Measurements from ENCODE around the gene ITIH5.

ITIH5 gene

DNA sequence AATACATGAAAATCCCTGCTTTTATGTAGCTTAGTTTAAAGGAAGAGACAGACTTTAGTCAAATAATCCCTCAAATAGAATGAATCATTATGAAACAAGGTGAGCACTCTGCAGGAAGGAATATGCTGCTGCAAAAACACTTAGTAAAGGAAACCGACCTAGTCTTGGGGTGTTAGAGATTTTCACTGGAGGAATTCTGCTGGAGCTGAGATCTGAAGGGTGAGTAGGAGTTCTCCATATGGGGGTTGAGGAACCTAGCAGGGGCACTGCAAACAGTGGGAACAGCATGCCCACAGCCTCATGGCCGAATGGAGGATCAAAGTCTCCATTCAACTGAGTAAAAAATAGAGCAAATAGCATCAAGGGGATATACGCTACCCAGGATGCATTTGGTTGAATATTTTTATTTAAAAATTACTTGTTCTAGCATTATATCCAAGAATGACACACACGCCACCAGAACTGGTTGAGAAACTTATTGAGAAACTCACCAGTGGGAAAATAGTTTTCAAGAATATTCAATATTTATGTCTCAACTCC, 39.8 kb upstream of the ITIH5 start:
- DNase-seq (ENCODE audit: low read depth), result no peak
- TF ChIP-seq, protein P1, sequence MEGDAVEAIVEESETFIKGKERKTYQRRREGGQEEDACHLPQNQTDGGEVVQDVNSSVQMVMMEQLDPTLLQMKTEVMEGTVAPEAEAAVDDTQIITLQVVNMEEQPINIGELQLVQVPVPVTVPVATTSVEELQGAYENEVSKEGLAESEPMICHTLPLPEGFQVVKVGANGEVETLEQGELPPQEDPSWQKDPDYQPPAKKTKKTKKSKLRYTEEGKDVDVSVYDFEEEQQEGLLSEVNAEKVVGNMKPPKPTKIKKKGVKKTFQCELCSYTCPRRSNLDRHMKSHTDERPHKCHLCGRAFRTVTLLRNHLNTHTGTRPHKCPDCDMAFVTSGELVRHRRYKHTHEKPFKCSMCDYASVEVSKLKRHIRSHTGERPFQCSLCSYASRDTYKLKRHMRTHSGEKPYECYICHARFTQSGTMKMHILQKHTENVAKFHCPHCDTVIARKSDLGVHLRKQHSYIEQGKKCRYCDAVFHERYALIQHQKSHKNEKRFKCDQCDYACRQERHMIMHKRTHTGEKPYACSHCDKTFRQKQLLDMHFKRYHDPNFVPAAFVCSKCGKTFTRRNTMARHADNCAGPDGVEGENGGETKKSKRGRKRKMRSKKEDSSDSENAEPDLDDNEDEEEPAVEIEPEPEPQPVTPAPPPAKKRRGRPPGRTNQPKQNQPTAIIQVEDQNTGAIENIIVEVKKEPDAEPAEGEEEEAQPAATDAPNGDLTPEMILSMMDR (conservative IDR thresholded peaks at IDR 0.05; ENCODE audit: control insufficient read depth, insufficient read depth, low read depth, low read length), result no peak
- H3K4me3 ChIP-seq (ENCODE audit: control insufficient read depth, low read depth, low read length), result no peak overlapping the region

DNA sequence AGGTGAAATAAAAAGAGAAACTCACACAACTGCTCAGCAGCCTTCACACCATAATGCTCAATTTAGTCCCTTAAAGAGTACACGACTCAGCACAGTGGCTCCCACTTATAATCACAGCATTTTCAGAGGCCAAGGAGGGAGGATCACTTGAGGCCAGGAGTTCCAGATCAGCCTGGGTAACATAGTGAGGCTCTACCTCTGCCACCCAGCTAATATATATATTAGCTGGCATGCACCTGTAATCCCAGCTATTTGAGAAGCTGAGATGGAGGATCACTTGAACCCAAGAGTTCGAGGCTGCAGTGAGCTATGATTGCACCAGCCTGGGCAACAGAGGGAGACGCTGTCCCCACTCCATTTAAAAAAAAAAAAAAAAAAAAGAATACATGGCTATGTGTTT, 38.6 kb upstream of the ITIH5 start:
- no peak for DNase-seq (ENCODE audit: low read depth)
- H3K4me3 ChIP-seq (ENCODE audit: control insufficient read depth, low read depth, low read length), result no peak overlapping the region
- TF ChIP-seq, protein P1 (conservative IDR thresholded peaks at IDR 0.05; ENCODE audit: control insufficient read depth, insufficient read depth, low read depth, low read length), result no peak

DNA sequence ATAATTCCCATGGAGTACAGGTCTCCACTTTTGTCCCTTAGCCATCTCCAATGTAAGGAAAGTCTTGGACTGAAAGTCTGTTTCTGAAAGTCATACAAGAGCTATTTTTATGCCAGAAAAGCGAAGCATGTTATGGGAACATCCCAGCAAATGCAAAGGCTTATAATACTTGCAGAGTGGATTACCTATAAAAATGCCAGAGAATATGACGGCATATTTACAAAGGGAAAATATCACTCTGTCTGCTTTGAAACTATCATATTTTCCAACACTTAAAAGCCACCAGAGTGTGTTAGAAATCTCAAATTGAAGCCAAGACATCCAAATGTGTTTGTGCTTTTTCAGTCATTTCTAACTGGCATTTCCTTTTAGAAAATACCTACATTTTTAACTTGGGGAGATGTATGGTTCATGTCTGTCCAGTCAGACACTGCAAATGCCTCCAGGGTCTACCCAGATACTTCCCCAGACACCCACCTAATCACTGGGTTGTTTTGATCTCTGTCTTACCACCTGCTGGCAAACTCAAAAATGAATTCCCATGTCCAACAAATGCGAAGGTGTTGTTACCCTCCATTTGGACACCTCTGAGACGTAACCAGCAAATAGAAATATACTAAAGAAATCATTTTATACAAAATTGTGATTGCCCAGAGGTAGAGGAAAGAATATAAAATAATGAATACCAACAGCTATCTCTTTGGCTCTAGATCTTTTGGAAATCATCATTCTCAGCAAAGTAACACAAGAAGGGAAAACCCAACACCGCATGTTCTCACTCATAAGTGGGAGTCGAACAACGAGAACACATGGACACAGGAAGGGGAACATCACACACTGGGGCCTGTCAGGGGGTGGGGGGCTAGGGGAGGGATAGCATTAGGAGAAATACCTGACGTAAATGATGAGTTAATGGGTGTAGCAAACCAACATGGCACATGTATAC, 37.6 kb upstream of the ITIH5 start:
- TF ChIP-seq, protein P1 (conservative IDR thresholded peaks at IDR 0.05; ENCODE audit: control insufficient read depth, insufficient read depth, low read depth, low read length), result no peak
- H3K4me3 ChIP-seq (ENCODE audit: control insufficient read depth, low read depth, low read length), result no peak overlapping the region
- DNase-seq (ENCODE audit: low read depth), result no peak

DNA sequence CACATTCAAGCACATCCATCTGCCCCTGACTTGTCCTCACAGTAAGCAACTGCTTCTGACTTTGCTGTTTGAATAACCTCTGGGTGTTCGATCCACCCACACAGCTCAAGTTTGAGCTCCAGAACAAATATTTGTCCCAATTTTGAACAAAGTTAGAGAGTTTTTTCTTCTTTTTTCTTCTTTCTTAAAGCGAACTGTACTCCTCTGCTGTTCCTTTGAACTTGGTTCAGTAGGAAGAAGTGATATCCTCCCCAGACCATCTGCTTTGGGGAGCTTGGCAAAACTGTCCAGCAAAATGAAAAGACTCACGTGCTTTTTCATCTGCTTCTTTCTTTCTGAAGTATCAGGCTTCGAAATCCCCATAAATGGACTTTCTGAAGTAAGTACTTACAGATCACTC, 36.4 kb upstream of the ITIH5 start, which contains the start of gene ITIH2:
Gene ITIH2 (plus strand): TSS at position 177 of the 400 bp plus-strand sequence. CDS start 119 bp downstream, at position 296.
- no peak within 1 kb of the TSS for H3K4me3 ChIP-seq (ENCODE audit: control insufficient read depth, low read depth, low read length)
- DNase-seq (ENCODE audit: low read depth), result no peak
- TF ChIP-seq, protein P1 (conservative IDR thresholded peaks at IDR 0.05; ENCODE audit: control insufficient read depth, insufficient read depth, low read depth, low read length), result no peak

DNA sequence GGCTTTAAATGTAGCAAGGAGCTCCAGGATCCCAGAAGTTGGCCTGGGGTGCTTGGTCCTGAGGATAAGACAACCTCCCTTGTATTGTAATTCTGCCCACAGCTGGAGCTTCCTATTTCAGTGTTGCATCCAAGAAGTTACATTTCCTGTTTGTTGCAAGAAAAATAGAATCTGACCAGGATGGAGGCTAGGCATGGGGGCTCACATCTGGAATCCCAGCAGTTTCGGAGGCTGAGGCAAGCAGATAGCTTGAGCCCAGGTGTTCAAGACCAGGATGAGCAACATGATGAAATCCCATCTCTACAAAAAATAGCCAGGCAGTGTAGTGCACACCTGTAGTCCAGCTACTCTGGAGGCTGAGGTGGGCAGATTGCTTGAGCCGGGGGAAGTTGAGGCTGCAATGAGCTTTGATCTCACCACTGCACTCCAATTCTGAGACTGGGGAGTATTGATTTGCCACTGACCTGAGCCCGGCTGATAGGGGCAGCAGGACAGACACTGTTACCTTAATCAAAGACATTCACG, 35.6 kb upstream of the ITIH5 start:
- no peak for DNase-seq (ENCODE audit: low read depth)
- H3K4me3 ChIP-seq (ENCODE audit: control insufficient read depth, low read depth, low read length), result no peak overlapping the region
- TF ChIP-seq, protein P1 (conservative IDR thresholded peaks at IDR 0.05; ENCODE audit: control insufficient read depth, insufficient read depth, low read depth, low read length), result no peak

DNA sequence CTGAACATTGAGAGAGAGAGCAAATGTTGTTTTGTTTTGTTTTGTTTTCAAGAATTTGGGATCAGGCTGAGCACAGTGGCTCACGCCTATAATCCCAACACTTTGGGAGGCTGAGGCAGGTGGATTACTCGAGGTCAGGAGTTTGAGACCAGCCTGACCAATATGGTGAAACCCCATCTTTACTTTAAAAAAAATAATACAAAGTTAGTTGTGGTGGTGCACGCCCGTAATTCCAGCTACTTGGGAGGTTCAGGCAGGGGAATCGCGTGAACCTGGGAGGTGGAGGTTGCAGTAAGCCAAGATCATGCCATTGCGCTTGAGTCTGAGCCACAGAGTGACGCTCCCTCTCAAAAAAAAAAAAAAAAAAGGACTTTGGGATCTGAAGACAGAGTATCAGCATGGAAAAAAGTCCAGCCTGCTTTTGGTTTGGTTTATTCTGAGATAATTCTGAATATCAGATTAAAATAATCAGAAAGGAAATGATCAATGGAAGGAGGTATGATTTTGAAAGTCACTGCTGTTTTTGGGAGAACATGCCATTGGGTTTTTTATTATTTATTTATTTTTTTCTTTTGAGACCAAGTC, 34.5 kb upstream of the ITIH5 start:
- no peak for DNase-seq (ENCODE audit: low read depth)
- no peak overlapping the region for H3K4me3 ChIP-seq (ENCODE audit: control insufficient read depth, low read depth, low read length)
- TF ChIP-seq, protein P1 (conservative IDR thresholded peaks at IDR 0.05; ENCODE audit: control insufficient read depth, insufficient read depth, low read depth, low read length), result no peak

Measured in fibroblast of mammary gland (primary cell).